Heart left ventricle (tissue), 13 donors: ENCODE results near the gene RBM23.

Source experiments
- CTCF ChIP-seq, 12 donors: fragments of 200-600 bp; sonication (generic) in 4 of 12; IDR thresholded peaks; one replicate each; pipeline versions ENCODE4 v1.5.0 to v1.8.0; 2018 to 2022; ENCODE audit warnings: antibody characterized with exemption in 12 of 12, mild to moderate bottlenecking in 5 of 12
- POLR2A ChIP-seq, 2 donors: fragments of 450-650 bp; IDR thresholded peaks; one replicate each; pipeline ENCODE4 v1.6.1; 2017; ENCODE audit warnings: antibody characterized with exemption in 2 of 2, mild to moderate bottlenecking in 2 of 2, moderate library complexity in 2 of 2
- donor health status: ischemic (EF 13 %, LVEDD 7.1; RV severe dilation, severe dysfunction).
- donor health status: DM: no; HTN: yes; CAD: no.
- donor health status: DM: no; HTN: no; CAD: no.
- donor health status: ischemic (EF 25% LVEDD 6.9; RV normal size, moderate dysfunction).
- donor health status: ischemic (EF 25% LVEDD 5.7; RV mildly dilated, moderate dysfunction).
- donor health status: ischemic (EF 35%, LVEDD 5.7; RV mildly dilated, moderate dysfunction).
- donor health status: nonischemic (EF 11% LVEDD 7.7; RV severe dilation, severe dysfunction).
- donor health status: DM: yes; HTN: yes; CAD: no.
- donor health status: PGD.
- donor health status: ischemic (EF 29% LVEDD 5.4; RV normal size, mild dysfunction).
- donor health status: nonischemic (EF 23%, LVEDD 6.1; RV moderate dilation, normal function).

DNA sequence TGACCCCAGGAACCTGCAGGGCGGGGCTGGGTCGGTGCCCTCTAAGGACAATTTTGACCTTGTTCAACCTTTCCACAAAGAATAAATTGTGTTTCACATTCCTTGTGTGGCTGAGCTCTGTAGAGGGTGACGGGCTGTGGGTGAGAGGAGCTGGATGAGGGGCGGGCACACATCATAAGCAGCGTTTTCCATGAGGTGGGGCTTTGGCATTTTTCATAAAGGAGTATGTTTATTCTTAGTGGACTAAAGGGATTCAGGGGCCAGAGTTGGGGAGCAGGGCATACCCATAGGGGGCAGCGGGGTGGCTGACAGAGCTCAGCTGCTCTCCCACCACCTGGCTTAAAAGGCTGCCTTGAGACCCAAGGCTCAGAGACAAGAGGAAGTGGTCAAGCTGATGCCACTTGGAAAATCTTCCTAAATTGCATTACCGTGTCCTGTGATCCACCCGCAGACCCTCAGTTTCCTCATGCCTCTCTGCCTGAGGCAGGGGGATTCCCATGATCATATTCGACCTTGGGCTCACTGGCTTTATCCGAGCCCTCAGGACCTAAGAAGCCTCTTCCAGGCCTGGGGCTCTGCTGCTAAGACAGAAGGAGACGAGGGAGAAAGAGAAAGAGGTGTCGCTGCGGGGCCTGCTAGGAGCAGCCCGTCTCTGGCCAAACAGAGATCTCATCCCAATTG is 71.1 kb downstream of the RBM23 start:
- TF ChIP-seq POLR2A (IDR thresholded peaks at IDR 0.05) (no peak), CTCF (IDR thresholded peaks at IDR 0.05) (no peak)
